HCT116 (cell line): ENCODE measurements around the gene KRTAP1-3. TPM values are rescaled to one million over a fixed set of nuclear protein-coding genes. Genes with fewer than 3 reads are reported as not detected.
A peak's percentile ranks its signal among the peaks of the same experiment; 100 is the strongest.

ENCODE experiments used
- ATAC-seq: fragments of 200-7000 bp; cut with Tn5 transposase; 2 replicates; pipeline ENCODE4 v1.9.1; 2020; ENCODE audit warnings: mild to moderate bottlenecking, moderate library complexity
- BruUV-seq: library from RNA; stranded (reverse); fragments of 400-500 nt; replicated peaks from 2 replicates; lab custom pipeline; 2021; lab: Mats Ljungman, UMichigan
- CTCF ChIA-PET: fragments of 300-600 bp; sonication (Branson Sonifier 250); formaldehyde crosslinking; loops from one replicate; lab custom pipeline; 2021; ENCODE audit warnings: antibody characterized with exemption; lab: Charles Lee
- POLR2A ChIA-PET: fragments of 300-600, 350-600 bp; sonication (Branson Sonifier 250); formaldehyde crosslinking; loops from one replicate; lab custom pipeline; 2021; ENCODE audit warnings: antibody characterized with exemption; lab: Charles Lee
- RAD21 ChIA-PET, 2 experiments: fragments of 300-600 bp; sonication (Branson Sonifier 250); formaldehyde crosslinking; loops; one replicate each; lab custom pipeline; 2023; ENCODE audit warnings: low total read pairs in 2 of 2; ENCODE audit not compliant: uncharacterized antibody in 2 of 2, unreplicated experiment in 2 of 2, low non-redundant PET in 1 of 2; lab: Charles Lee
- DNase-seq: peaks from one replicate; pipeline ENCODE4 v3.0.0-alpha.2; 2010; ENCODE audit warnings: low read depth, low spot score
- H2AFZ ChIP-seq: fragments of 200-600 bp; shearing (Covaris generic), sonication (generic); 2 replicates; pipeline ENCODE4 v1.6.1; 2017; ENCODE audit warnings: low read depth, mixed run types, mixed read lengths, antibody characterized with exemption, low read length; ENCODE audit not compliant: poor library complexity, severe bottlenecking
- H3K27ac ChIP-seq: 2 replicates; pipeline ENCODE4 v1.5.1; 2012; ENCODE audit warnings: low read depth, low read length
- H3K27me3 ChIP-seq: fragments of 200-600 bp; sonication (generic); 2 replicates; pipeline ENCODE4 v1.6.1; 2016; ENCODE audit warnings: mixed run types, low read length, mixed read lengths; ENCODE audit not compliant: insufficient read depth
- H3K36me3 ChIP-seq, 2 experiments: fragments of 200-500 bp in 1 of 2; fragments of 200-600 bp in 1 of 2; sonication (Bioruptor generic) in 1 of 2; sonication (generic) in 1 of 2; 2 replicates each; pipeline versions ENCODE4 v1.5.1 to v1.6.1; 2014 to 2016; ENCODE audit warnings: low read length in 2 of 2, inconsistent platforms in 1 of 2, mixed read lengths in 1 of 2, mixed run types in 1 of 2; ENCODE audit not compliant: insufficient read depth in 2 of 2, control insufficient read depth in 1 of 2
- H3K4me1 ChIP-seq, 2 experiments: fragments of 200-600 bp in 1 of 2; sonication (generic) in 1 of 2; 2 replicates each; pipeline versions ENCODE4 v1.5.1 to v1.6.1; 2012 to 2017; ENCODE audit warnings: low read length in 2 of 2, inconsistent platforms in 1 of 2, mild to moderate bottlenecking in 1 of 2, mixed read lengths in 1 of 2, mixed run types in 1 of 2, moderate library complexity in 1 of 2; ENCODE audit not compliant: insufficient read depth in 2 of 2, control insufficient read depth in 1 of 2
- H3K4me2 ChIP-seq: fragments of 200-600 bp; sonication (generic); 2 replicates; pipeline ENCODE4 v1.6.1; 2017; ENCODE audit warnings: mixed run types, low read length, mixed read lengths
- H3K4me3 ChIP-seq, 2 experiments: fragments of 200-600 bp in 1 of 2; sonication (generic) in 1 of 2; replicated peaks in 1 of 2; 2 replicates each; pipeline ENCODE4 v1.5.1; 2011 to 2016; ENCODE audit warnings: low read length in 2 of 2, control low read depth in 1 of 2, low read depth in 1 of 2, mild to moderate bottlenecking in 1 of 2, mixed read lengths in 1 of 2, mixed run types in 1 of 2
- H3K79me2 ChIP-seq: fragments of 200-600 bp; sonication (generic); 2 replicates; pipeline ENCODE4 v1.6.1; 2017; ENCODE audit warnings: mild to moderate bottlenecking, mixed run types, low read length, moderate library complexity, mixed read lengths; ENCODE audit not compliant: insufficient read depth
- H3K9ac ChIP-seq: fragments of 200-600 bp; sonication (generic); 2 replicates; pipeline ENCODE4 v1.6.1; 2016; ENCODE audit warnings: low read length, mixed read lengths
- H3K9me2 ChIP-seq: fragments of 200-600 bp; sonication (generic), shearing (Covaris generic); 2 replicates; pipeline ENCODE4 v1.6.1; 2017; ENCODE audit warnings: mixed run types, mild to moderate bottlenecking, moderate library complexity; ENCODE audit not compliant: insufficient read depth
- H3K9me3 ChIP-seq, 2 experiments: fragments of 200-500 bp in 1 of 2; fragments of 200-600 bp in 1 of 2; sonication (Bioruptor generic) in 1 of 2; sonication (generic) in 1 of 2; 2 replicates each; pipeline ENCODE4 v1.6.1; 2014 to 2017; ENCODE audit warnings: low read length in 2 of 2, mixed read lengths in 2 of 2, inconsistent platforms in 1 of 2, low read depth in 1 of 2, mild to moderate bottlenecking in 1 of 2, mixed run types in 1 of 2, moderate library complexity in 1 of 2; ENCODE audit not compliant: control insufficient read depth in 1 of 2, insufficient read depth in 1 of 2
- H4K20me1 ChIP-seq: fragments of 200-600 bp; sonication (generic), shearing (Covaris generic); 2 replicates; pipeline ENCODE4 v1.6.1; 2017; ENCODE audit warnings: mixed run types, mild to moderate bottlenecking, moderate library complexity; ENCODE audit not compliant: insufficient read depth
- ATF3 ChIP-seq: IDR thresholded peaks from 2 replicates; pipeline ENCODE4 v1.6.1; 2012
- CBX3 ChIP-seq: IDR thresholded peaks from 2 replicates; pipeline ENCODE4 v1.6.1; 2012; ENCODE audit warnings: low read depth
- CEBPB ChIP-seq: IDR thresholded peaks from 2 replicates; pipeline ENCODE4 v1.6.1; 2012; ENCODE audit warnings: low read depth
- CTCF ChIP-seq, 3 experiments: fragments of 200-600 bp in 1 of 3; sonication (generic) in 1 of 3; IDR thresholded peaks in 2 of 3; conservative IDR thresholded peaks in 1 of 3; 2 replicates each; pipeline ENCODE4 v1.5.1; 2012 to 2017; ENCODE audit warnings: low read depth in 2 of 3, low read length in 2 of 3, antibody characterized with exemption in 1 of 3, borderline replicate concordance in 1 of 3, control low read depth in 1 of 3, mild to moderate bottlenecking in 1 of 3, mixed read lengths in 1 of 3, mixed run types in 1 of 3, moderate library complexity in 1 of 3; ENCODE audit not compliant: insufficient read depth in 1 of 3
- EGR1 ChIP-seq: IDR thresholded peaks from 2 replicates; pipeline ENCODE4 v1.6.1; 2012; ENCODE audit warnings: low read depth
- ELF1 ChIP-seq: IDR thresholded peaks from 2 replicates; pipeline ENCODE4 v1.6.1; 2012; ENCODE audit warnings: low read depth, borderline replicate concordance
- EZH2 ChIP-seq: fragments of 200-600 bp; sonication (generic); IDR thresholded peaks from 2 replicates; pipeline ENCODE4 v1.6.1; 2017; ENCODE audit warnings: antibody characterized with exemption, mixed run types
- EZH2phosphoT487 ChIP-seq: fragments of 200-600 bp; IDR thresholded peaks from 2 replicates; pipeline ENCODE4 v1.6.1; 2018; ENCODE audit warnings: antibody characterized with exemption, borderline replicate concordance
- FOSL1 ChIP-seq: IDR thresholded peaks from 2 replicates; pipeline ENCODE4 v1.6.1; 2012; ENCODE audit warnings: low read depth
- JUND ChIP-seq: IDR thresholded peaks from 2 replicates; pipeline ENCODE4 v1.6.1; 2012
- MAX ChIP-seq: IDR thresholded peaks from 2 replicates; pipeline ENCODE4 v1.6.1; 2012
- POLR2A ChIP-seq: IDR thresholded peaks from 2 replicates; pipeline ENCODE4 v1.7.0; 2011; ENCODE audit warnings: borderline replicate concordance; ENCODE audit not compliant: insufficient read depth, insufficient read length; ENCODE audit errors: extremely low read depth
- POLR2AphosphoS5 ChIP-seq: IDR thresholded peaks from 2 replicates; pipeline ENCODE4 v1.6.1; 2011; ENCODE audit warnings: mild to moderate bottlenecking, low read depth, low read length, moderate library complexity
- RAD21 ChIP-seq: IDR thresholded peaks from 2 replicates; pipeline ENCODE4 v1.6.1; 2012; ENCODE audit warnings: low read depth, mild to moderate bottlenecking
- REST ChIP-seq: IDR thresholded peaks from 2 replicates; pipeline ENCODE4 v1.6.1; 2012; ENCODE audit warnings: low read depth
- SIN3A ChIP-seq: IDR thresholded peaks from 2 replicates; pipeline ENCODE4 v1.6.1; 2012; ENCODE audit warnings: low read depth
- SP1 ChIP-seq: IDR thresholded peaks from 2 replicates; pipeline ENCODE4 v1.6.1; 2012; ENCODE audit warnings: low read depth
- SRF ChIP-seq: IDR thresholded peaks from 2 replicates; pipeline ENCODE4 v1.6.1; 2012; ENCODE audit warnings: low read depth
- TCF7L2 ChIP-seq: IDR thresholded peaks from 2 replicates; pipeline ENCODE4 v1.7.0; 2011; ENCODE audit warnings: borderline replicate concordance, inconsistent platforms; ENCODE audit not compliant: insufficient read depth, insufficient read length; ENCODE audit errors: extremely low read depth
- YY1 ChIP-seq: IDR thresholded peaks from 2 replicates; pipeline ENCODE4 v1.6.1; 2011; ENCODE audit warnings: low read length, low read depth, moderate library complexity, mild to moderate bottlenecking; ENCODE audit not compliant: insufficient replicate concordance; ENCODE audit errors: extremely low read depth
- ZFX ChIP-seq: fragments of 450-650 bp; IDR thresholded peaks from 2 replicates; pipeline ENCODE4 v1.6.1; 2017
- ZNF274 ChIP-seq: fragments of 200-500 bp; sonication (Bioruptor generic); IDR thresholded peaks from 2 replicates; pipeline ENCODE4 v1.6.1; 2014; ENCODE audit warnings: mild to moderate bottlenecking, low read depth, low read length, inconsistent platforms
- intact Hi-C: fragments of 100-400 bp; cut with micrococcal nuclease; formaldehyde crosslinking; loops from 2 replicates; pipeline ENCODE4 v1.10.0; 2022
- total RNA-seq: library from RNA; stranded (reverse); gene quantifications from one replicate; pipeline ENCODE4 v1.2.1, GENCODE V29; 2021; ENCODE audit not compliant: unreplicated experiment

Gene KRTAP1-3
- total RNA-seq, 1 experiment from 2014 or later: not detected

GRCh38 chr17:41060052-41060604, 25.5 kb upstream of the KRTAP1-3 start, which contains the start of gene KRTAP2-3:
TSS of gene KRTAP2-3 (minus strand) at chr17:41060114. CDS start at chr17:41060050, 64 bp downstream.
- ChIA-PET CTCF (no interaction called here), POLR2A (no interaction called here), RAD21 (no interaction called here)
- Histone ChIP-seq H3K4me1 (peaks cover 39 to 60% of the 10 kb centered on the region in 2 experiments), H3K9me3 (peaks cover 0 to 9% of the 10 kb centered on the region in 2 experiments; a peak in 1 of 4 replicates), H3K36me3 (peaks cover 0 to 5% of the 10 kb centered on the region in 2 experiments; a peak in 1 of 4 replicates), H3K27ac (peak within 1 kb of the TSS; percentile 85), H3K9me2 (no peaks in the 10 kb centered on the region), H3K79me2 (no peaks in the 10 kb centered on the region), H3K4me3 (no peak within 1 kb of the TSS), H3K27me3 (no peaks in the 10 kb centered on the region), H3K4me2 (peak within 1 kb of the TSS; percentile 28), H3K9ac (peak within 1 kb of the TSS; percentile 10), H2AFZ (peak within 1 kb of the TSS; percentile 4), H4K20me1 (no peaks in the 10 kb centered on the region)
- ATAC-seq (peak; percentile 73), DNase-seq (peak; percentile 86)
- intact Hi-C loops: no loop called here
- no TSS peak for BruUV-seq
- peak; percentile 71 for TF ChIP-seq CEBPB
- 0 out of 2 replicates have a peak, but pooled peaks have one; percentile 58 for TF ChIP-seq SRF
- TF ChIP-seq REST: no peak
- peak; percentile 43 for TF ChIP-seq TCF7L2
- no peak for TF ChIP-seq ZFX
- TF ChIP-seq ZNF274: no peak
- peak; percentile 86; the same call in 1 of the 2 replicates for TF ChIP-seq CBX3
- no peak for TF ChIP-seq EZH2
- no peak for TF ChIP-seq RAD21
- TF ChIP-seq POLR2A: no peak
- TF ChIP-seq MAX: peak; percentile 90
- TF ChIP-seq FOSL1: peak; percentile 90
- TF ChIP-seq POLR2AphosphoS5: no peak; the same call in 1 of the 2 replicates
- peak; percentile 88 for TF ChIP-seq SP1
- peak; percentile 49; the same call in 1 of the 2 replicates for TF ChIP-seq SIN3A
- peak; percentile 68 for TF ChIP-seq YY1
- 0 out of 2 replicates have a peak, but pooled peaks have one; percentile 27 for TF ChIP-seq ATF3
- TF ChIP-seq EGR1: no peak
- TF ChIP-seq JUND: peak; percentile 82
- TF ChIP-seq EZH2phosphoT487: no peak
- no peak for TF ChIP-seq CTCF (IDR thresholded peaks at IDR 0.05 in 2 of 3, conservative IDR thresholded peaks at IDR 0.05 in 1 of 3; ENCODE audit: borderline replicate concordance in 1 of 3, insufficient read depth in 1 of 3, low read depth in 2 of 3, low read length in 2 of 3)
- TF ChIP-seq ELF1: no peak
